ENCODE results near the gene LRRC75B.

Gene LRRC75B

DNA sequence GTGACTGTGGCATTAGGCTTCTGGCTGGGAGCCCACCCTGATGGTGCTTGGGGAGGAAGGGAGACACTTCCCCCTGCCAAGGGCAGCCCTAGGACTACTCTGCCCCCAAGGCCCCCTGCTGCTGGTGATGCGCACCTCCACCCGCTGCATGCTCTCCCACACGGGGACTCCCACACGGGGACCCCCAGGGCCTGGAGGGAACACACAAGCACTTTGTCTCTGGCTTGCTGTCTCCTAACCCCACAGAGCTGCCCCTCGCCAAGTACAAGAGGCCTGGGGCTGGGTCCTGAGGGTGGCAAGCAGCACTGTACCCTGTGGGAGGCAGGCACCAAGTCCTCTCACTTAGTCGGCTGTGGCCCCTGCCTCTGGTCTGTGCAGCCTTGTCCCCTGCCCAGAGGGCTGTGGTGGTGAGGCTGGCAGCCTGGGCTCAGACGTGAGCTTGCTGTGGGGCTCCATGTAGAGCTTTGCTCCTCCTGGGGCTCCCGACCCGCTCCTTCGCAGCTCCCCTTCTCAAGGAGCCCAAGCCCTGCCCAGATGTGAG, 7.9 kb downstream of the LRRC75B start:
- no peak for DNase-seq

DNA sequence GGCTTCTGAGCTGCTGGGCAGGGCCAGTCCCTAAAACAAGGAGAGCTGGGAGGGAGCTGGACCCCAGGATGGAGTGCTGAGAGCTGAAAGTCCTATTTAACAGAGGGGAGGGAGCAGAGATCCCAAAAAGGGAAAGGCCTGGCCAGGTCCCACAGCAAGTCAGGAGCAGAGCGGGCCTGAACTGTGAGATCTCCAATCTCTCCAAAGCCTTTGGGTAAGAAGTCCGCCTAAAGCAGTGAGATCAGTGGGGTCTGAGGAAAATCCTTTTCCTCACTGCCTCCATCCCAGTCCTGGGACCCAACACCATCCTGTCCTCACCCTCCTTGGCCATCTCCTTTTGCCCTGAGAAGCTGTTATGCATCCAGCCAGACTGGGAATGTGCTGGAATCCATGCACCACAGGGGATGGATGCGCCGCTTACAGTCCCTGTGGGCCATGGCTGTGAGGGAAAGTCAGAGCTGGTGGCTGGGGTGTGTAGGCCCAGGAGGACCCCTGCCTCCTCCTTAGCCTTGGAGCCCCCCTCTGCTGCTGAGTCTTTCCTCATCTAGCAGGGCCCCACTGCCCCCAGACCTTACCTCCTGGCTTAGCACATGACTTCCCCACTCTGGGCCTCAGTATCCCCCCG, 8.6 kb downstream of the LRRC75B start:
- DNase-seq = no peak

DNA sequence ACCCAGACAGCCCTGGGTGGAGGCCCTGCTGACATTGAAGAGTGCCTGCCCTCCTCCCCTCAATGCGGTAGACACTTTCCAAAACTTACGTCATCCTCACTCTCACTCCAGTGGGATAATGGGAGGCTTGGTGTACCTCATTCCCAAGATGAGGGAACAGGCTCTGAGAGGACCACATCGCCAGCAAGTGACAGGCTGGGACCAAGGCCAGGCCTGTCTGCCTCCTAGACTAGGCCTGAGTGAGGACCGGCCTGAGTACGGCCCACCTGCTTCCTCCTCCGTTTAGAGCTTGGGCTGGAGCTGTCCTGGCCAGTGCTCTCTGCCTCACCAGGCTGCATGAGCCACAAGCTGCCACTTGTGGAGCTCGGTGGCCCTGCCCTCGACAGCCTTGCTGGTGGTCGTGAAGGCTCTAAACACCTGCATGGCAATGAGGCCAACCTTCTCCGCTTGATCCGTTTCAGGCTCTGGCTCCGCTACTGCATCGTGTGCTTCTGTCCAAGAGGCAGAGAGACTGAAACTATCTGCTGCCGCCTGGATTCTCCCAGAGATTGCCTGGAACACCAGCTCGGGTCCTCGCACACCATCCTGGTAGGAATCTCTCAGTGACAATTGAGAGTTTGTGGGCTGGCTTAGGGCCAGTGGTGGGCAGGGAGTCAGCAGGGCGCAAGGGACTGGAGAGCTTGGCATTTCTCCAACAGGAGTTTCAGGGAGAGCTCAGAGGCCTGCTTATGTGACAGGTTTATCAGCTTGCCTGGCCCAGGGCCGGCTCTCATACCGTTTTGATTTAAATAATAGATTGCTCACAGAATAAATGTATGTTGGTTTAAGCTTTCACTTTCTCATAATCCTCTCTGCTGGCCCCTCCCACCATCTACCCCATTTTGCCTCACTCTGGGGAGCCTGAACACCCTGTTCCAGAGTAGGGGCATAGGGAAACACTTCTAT, 9.4 kb downstream of the LRRC75B start:
- DNase-seq = no peak

DNA sequence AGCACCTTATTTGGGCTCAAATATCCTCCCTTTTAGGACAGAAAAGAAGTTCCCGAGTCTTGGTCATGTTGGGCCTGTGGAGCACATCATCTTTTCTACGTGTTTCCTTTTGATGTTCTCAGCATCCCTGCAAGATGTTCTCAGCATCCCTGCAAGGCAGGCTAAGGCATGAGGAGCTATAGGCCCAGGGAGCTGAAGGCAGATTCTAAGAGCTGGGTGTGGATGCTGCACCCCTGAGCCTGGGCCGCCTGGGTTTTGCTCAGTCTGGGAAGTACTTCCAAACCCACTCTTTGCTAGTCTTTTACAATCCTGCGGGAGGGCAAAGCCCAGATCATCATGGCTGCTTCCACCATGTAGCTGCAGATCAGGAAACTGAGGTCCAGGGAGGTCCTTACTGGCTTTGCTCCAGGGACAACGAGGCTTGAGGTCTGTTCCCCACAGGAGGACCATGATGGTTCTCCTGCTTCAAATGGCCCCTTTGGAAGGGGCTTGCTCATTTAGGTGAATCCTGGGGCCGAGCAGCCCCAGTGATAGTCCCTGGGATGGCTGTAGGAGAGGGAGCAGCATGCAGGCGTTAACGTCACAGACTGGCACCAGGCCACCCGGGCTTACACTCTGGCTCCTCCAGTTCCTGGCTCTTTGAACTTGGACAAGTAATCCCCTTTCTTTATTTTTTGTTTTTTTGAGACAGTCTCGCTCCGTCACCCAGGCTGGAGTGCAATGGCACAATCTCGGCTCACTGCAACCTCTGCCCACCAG, 10.6 kb downstream of the LRRC75B start:
- DNase-seq = no peak

DNA sequence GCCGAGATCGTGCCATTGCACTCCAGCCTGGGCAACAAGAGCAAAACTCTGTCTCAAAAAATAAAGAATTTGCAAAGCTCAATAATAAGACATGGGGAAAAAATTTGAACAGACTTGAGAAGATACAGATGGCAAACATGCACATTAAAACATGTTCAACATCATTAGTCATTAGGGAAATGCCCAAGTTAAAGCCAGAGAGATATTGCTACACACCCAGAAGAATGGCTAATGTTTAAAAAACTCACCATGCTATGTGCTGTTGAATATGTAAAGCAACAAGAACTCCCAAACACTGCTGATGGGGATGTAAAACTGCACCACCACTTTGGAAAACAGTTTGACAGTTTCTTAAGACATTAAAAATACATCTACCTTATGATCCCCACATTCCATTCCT, 12.6 kb downstream of the LRRC75B start:
- no peak for DNase-seq

DNA sequence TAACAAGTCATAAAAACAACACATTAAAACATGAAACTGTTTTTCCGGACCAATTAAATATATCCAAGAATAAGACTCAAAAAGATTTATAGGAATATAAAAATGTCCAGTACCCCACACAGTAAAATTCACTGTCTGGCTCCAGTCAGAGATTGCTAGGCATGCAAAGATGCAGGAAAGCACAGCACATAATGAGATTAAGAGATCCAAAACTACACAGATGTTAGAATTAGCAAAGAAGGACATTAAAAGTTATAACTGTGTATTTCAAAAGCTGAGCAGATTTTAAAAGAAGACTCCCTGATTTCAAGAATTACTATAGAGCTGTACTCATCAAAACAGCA, 13.6 kb downstream of the LRRC75B start:
- DNase-seq = no peak

DNA sequence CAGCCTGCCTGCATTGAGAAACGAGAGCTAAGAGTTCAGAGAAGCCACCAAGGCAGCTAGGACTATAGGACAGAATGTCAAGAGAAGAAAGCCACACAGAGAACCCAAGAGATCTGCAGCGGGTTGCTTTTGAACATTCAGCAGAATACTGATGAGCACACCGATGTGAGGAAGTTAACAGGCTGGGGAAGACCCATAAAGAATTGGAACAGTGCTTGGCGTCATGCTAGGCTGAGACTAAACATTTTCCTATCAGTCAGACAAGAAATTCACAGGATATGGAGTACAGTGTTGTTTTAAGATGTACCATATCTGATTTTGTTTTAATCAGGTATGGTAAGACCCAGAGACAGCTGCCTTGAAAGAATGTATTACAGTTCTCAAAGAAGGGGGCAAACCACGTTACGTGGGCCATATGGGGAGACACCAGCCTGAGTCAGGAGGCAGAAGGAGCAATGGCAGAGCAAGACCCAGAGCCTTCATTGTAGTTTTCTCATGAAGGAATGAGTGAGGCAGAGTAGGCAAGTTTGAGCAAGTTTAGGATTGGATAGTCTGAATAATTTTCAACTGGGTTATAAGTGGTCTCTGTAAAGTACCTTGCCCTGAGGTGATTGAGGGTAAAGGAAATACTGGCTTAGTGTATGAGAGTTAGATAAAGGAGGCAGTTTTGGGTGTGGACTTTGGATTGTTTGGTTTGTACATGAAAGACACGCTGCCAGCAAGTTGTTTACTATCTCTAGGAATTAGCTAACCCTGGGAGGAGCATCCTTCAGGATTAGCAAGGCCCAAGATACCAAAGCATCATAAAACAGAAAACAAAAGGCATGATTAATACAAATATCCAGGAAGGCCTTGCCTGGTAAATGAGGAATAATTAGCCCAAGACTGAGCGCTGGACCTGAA, 14.3 kb downstream of the LRRC75B start:
- no peak for DNase-seq

DNA sequence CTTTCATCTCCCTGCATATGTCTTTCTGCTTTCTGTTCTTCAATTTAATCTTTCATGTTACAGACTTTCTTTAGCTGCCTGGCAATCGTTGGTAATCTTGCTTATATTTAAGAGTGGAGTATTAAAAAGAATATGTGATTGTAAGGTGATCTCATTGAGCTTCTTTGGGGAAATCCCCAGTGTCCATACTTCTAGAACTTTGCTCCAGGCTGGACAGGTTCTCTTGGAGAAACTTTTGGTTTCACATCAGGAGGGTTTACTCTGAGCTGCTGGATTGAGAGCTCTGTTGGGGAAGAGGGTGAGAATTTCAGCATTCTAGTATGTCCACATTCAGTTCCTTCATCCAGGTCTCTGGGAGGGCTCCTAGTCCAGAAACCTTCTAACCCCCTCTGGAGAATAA, 16.1 kb downstream of the LRRC75B start:
- no peak for DNase-seq

DNA sequence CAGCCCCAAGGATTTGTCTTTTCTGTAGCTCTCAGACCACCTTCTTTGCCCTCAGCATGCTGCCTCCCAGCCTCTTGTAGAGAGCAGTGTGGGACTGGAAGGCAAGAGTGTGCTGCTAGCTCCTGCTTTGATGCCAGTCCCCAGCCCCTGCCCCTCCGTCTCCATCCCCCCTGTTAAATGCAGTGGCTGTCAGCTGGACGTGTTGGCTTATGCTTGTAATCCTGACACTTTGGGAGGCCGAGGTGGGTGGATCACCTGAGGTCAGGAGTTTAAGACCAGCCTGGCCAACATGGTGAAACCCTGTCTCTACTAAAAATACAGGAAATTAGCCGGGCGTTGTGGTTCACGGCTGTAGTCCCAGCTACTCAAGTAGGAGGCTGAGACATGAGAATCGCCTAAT, 21.6 kb downstream of the LRRC75B start:
- DNase-seq = no peak

DNA sequence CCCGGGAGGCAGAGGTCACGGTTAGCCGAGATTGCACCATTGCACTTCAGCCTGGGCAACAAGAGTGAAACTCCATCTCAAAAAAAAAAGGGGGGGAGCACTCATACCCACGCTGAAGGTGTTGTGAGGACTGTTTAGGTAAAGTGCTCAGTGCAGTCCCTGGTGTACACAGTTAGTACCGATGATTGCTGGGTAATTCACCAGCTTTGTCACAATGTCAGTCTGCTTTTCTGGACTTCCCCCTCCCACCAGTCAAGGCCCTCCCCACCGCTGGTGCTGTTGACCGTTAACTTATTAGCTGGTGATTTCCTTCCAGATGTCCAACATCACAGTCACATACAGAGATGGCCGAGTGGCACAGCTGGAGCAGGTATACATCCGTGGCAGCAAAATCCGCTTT, 25.2 kb downstream of the LRRC75B start:
- DNase-seq = no peak

DNA sequence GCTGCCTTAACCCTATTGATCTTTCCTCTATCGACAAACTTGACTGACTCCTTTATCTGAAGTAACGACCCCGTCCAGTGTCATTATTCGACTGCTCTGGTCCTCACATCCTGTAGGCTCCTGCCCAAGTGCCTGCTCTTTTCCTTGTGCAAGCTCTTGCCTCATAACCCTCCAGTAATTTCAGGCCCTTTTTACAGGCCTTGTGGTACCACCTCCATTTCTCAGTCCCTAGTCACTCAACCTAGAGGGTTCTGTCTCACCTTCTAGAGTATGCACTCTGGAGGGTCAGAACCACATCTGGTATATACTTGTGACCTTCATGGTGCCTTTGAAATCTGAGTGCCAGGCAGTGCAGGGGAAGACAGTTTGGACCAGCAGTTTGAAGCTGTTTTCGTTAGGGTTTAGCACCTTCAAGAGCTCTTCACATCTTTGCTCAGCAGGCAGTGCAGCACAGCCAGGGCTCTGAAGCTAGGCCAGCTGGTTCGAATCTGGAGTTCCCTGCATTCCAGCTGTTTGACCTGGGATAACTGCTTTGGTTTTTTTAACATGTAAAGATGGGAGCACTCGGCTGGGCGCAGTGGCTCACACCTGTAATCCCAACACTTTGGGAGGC, 25.9 kb downstream of the LRRC75B start:
- DNase-seq = no peak

DNA sequence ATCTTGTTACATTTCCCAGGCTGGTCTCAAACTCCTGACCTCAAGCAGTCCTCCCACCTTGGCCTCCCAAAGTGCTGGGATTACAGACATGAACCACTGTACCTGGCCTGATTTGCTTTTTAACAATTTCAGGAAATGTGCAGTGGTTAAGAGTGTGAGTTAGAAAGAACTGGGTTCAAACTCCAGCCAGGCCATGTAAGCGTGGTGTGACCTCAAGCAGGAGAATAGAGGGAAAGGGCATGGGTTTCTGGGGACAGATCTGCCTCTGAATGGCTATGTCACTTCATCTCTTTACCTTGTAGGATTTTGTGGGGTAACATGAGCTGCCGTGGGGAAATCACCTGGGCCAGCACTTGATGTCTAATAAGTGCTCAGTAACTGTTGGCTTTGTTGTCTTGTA, 27.8 kb downstream of the LRRC75B start:
- no peak for DNase-seq

DNA sequence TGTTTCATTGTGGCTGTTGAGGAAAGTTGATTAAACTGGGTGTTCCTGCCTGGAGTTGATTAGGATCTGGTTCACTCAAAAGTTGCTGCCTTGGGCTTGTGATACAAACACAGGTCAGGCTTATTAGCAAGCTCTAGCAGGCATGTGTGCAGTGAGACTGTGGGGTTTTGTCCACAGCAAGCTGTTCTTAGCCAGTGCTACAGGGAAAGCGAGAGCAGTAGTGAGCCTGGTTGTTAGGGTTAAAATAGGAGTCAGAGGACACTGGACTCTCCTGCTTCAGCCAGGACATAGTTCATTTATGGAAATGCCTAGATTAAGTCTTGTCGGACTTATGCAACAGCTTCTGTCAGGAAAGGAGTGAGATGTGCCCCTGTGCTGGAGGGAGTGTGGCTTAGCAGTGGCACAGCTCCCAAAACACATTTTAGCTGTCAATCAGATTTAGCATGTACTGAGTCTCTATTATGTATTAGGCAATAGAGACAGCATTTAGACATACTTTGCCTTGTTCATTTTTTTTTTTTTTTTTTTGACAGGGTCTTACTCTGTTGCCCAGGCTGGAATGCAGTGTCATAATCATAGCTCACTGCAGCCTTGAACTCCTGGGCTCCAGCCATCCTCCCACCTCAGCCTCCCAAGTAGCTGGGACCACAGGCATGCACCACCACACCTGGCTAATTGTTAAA, 28.4 kb downstream of the LRRC75B start:
- DNase-seq = no peak

DNA sequence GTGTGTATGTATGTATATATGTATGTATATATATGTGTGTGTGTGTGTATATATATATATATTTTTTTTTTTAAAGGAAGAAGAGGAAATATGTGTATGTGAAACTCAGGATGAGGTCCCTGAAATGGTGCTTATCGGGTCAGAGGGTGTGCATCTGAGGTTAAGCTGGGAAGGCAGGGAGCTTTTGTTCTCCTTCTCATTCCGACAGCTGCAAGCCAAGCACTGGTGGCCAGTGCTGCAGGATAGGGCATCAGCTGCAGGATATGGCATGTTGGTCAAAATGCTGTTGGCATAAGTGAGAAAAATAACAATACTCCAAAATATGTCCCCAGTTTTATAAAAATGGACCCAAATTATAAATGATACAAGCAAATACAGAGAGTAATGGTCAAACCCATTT, 29.6 kb downstream of the LRRC75B start:
- DNase-seq = no peak

DNA sequence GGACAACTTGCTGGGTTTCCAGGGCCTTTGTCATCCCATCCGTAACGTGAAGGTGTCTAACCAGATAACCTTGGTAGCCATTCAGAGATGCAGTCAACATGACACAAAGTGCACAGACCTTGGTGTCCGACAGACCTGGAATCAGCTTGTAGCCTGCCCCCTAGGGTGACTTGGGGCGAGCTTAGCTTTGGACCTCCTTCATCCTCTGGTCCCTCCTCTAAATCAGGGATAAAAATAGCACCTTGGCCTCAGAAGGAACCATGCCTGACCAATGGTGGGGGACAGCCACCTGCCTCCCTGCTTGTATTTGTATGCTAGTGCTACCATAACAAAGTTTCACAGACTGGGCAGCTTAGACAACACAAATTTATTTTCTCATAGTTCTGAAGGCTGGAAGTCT, 33.4 kb downstream of the LRRC75B start:
- no peak for DNase-seq

DNA sequence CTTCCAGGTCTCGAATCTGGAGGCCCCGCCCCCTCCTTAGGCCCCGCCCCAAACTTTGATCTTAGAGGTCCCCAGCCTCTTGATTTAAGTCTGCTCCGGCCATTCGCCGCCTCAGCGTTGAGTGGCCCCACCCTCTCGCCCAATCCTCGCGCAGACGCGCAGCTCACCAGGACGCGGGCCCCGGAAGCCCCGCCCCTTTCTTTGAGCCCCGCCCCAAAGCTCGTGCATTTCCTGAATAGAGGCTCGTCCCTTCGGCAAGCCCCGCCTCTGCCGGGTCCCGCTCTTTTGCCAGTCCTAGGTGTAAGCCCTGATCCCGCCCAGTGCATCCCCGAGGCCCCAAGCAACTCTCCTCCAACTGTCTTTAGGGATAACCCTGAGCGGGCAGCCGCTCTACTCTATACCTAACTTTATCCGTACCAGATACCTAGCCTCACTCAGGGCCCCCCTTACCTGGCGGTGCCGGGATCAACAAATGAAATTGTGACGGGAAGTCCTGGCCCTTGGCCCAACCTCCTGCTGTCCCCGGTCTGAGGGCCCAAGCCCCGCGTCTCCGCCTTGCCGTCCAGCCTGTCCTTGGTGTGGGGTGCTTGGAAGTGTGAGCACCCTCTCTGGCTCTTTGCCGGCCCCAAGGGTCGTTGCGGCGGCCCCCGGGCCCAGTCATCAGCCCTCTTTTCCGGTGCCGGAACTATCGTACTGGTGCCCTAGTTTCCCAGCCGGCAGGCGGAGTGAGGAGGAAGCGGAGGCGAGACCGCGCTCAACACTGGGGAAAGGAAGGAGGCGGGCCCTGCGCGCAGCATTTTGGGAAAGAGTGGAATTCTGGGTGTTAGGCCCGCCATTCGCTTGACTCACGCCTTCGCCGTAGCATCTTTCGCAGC, 37.5 kb downstream of the LRRC75B start, which contains the start of gene SNRPD3:
Gene SNRPD3, plus strand, starts transcription at position 835 of the 875 bp plus-strand sequence. CDS start 1,676 bp downstream, outside the sequence.
- peak; percentile 100 for DNase-seq

DNA sequence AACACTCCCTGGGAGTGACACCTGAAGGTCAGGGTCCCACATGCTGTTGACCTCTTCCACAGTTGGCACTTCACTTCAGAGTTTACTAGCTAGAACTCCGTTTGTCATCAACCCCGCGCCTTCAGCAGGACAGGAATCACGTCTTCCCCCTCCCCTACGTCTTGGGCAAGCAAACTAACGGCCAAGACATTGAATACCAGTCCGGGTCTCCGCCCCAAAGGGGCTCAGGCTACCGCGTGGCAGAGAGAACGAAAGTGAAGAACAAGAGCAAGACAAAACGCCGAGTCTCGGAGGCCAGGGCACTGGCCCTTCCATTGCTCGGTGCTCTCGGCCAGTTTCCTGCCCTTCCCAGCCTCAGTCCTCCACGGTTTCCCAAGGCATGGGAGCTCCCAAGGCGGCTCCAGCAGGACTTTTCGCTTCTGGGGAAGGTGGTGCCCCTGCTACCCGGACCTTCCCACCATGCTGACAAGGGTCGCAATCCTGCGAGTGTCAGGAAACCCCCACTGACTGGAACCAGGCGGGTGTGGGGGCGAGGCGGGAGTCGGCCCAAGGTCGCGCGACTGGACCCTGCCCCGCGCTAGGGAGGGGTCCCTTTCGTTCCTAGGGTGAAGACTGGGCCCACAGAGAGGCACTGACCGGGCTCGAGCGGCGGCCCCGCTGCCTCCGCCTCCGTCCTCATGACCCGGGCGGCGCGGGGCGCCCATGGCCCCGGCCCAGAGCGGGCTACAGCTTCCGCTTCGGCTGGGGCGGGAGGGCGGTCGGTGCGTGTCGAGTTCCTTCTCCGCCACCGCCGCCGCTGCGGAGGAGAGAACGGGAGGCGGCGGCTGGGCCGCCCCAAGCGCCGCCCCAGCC, 38.3 kb downstream of the LRRC75B start, which contains the start of gene GUCD1:
Gene GUCD1, minus strand, starts transcription at position 826 of the 852 bp plus-strand sequence. Its CDS starts 147 bp downstream, at position 679.
- DNase-seq = peak; percentile 29

DNA sequence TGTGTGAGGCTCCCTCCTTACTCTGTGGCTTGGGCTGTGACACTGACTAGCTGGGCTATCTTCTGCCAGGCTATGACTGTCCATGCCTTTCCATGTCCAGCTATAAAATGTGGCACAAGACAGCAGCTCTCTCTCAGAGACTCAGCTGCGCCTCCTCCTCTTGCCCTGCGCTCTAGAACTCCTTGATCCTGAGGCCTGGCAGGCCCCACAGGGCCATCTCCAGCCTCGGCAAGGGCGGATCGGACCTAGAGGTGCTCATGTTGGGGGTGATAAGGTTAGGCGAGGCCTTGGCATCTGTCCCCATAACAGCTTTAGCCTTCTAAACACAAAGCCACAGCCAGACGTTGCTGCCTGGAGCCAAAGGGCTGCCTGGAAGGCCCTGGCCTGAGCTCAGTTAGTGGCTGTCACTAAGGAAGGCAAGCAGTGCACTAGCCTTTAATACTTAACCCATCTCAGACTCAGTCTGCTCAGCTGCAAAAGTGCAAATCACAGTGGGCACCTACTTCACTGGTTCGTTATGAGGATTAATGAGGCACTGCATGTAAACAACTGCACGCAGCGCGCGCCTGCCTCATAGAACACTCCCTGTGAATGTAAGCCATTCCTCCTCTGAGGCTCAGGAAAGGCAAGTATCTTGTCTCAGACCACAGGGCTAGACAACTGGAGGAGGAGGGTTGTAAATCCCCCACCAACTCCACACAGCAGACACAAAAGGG, 39.1 kb downstream of the LRRC75B start:
- no peak for DNase-seq
